Measurements from ENCODE around the gene CCDC12.
"Not testable (repeated sequence)": the region's sequence is repeated elsewhere in the genome, so short reads cannot be mapped to it uniquely, and the experiment has no call there.

CCDC12 gene

GRCh38 chr3:46966811-46967210, 9.7 kb downstream of the CCDC12 start:
- TF ChIP-seq, protein P1, sequence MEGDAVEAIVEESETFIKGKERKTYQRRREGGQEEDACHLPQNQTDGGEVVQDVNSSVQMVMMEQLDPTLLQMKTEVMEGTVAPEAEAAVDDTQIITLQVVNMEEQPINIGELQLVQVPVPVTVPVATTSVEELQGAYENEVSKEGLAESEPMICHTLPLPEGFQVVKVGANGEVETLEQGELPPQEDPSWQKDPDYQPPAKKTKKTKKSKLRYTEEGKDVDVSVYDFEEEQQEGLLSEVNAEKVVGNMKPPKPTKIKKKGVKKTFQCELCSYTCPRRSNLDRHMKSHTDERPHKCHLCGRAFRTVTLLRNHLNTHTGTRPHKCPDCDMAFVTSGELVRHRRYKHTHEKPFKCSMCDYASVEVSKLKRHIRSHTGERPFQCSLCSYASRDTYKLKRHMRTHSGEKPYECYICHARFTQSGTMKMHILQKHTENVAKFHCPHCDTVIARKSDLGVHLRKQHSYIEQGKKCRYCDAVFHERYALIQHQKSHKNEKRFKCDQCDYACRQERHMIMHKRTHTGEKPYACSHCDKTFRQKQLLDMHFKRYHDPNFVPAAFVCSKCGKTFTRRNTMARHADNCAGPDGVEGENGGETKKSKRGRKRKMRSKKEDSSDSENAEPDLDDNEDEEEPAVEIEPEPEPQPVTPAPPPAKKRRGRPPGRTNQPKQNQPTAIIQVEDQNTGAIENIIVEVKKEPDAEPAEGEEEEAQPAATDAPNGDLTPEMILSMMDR (IDR thresholded peaks at IDR 0.05; ENCODE audit: control extremely low read depth, extremely low read depth, low read depth, missing control alignments): peak; percentile 9
- CTCF ChIA-PET: interaction anchor here (1.3 to 3.0 kb wide), 6 partner anchors 8 to 24 kb away, joined by 3 to 14 read pairs (median 4); partner anchors contain the start of gene CCDC12
- POLR2A ChIA-PET: interaction anchor here (0.6 kb wide), 1 partner anchor 13 kb away, joined by 3 read pairs; no protein-coding TSS in a partner anchor
- no peak for DNase-seq (ENCODE audit: extremely low spot score)

GRCh38 chr3:46965151-46965550, 11.4 kb downstream of the CCDC12 start:
- no peak for DNase-seq (ENCODE audit: extremely low spot score)
- POLR2A ChIA-PET: no interaction called here
- CTCF ChIA-PET: interaction anchor here (1.0 to 3.0 kb wide), 7 partner anchors 9 to 39 kb away, joined by 3 to 14 read pairs (median 4); no protein-coding TSS in a partner anchor
- TF ChIP-seq, protein P1 (IDR thresholded peaks at IDR 0.05; ENCODE audit: control extremely low read depth, extremely low read depth, low read depth, missing control alignments): no peak

DNA sequence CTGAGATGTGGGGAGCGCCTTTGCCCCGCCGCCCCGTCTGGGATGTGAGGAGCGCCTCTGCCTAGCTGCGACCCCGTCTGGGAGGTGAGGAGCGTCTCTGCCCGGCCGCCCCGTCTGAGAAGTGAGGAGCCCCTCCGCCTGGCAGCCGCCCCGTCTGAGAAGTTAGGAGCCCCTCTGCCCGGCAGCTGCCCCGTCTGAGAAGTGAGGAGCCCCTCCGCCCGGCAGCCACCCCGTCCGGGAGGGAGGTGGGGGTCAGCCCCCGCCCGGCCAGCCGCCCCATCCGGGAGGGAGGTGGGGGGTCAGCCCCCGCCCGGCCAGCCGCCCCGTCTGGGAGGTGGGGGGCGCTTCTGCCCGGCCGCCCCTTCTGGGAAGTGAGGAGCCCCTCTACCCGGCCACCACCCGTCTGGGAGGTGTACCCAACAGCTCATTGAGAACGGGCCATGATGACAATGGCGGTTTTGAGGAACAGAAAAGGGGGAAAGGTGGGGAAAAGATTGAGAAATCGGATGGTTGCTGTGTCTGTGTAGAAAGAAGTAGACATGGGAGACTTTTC, 12.4 kb downstream of the CCDC12 start:
- DNase-seq (ENCODE audit: extremely low spot score); POLR2A ChIA-PET: not testable (repeated sequence)
- CTCF ChIA-PET: interaction anchor here (1.1 to 1.6 kb wide), 2 partner anchors 11 to 38 kb away, joined by 3 to 4 read pairs; no protein-coding TSS in a partner anchor

DNA sequence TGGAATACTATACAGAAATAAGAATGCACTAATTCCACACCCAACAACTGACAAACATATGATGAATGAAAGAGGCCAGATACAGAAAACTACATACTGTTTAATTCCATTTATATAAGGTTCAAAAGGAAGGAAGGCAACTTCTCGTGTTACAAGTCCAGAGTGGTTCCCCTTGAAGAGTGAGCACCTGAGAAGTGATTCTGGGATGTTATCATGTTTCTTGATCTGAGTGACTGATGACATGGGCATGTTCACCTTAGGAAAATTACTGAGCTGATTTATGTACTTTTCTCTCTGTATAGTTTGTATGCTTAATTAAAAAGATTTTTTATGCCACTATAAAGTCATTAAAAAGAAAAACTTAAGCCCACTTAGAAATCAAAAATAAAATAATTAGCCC, 13.6 kb downstream of the CCDC12 start:
- DNase-seq (ENCODE audit: extremely low spot score): no peak
- POLR2A ChIA-PET: no interaction called here
- TF ChIP-seq, protein P1 (IDR thresholded peaks at IDR 0.05; ENCODE audit: control extremely low read depth, extremely low read depth, low read depth, missing control alignments): no peak
- CTCF ChIA-PET: no interaction called here

DNA sequence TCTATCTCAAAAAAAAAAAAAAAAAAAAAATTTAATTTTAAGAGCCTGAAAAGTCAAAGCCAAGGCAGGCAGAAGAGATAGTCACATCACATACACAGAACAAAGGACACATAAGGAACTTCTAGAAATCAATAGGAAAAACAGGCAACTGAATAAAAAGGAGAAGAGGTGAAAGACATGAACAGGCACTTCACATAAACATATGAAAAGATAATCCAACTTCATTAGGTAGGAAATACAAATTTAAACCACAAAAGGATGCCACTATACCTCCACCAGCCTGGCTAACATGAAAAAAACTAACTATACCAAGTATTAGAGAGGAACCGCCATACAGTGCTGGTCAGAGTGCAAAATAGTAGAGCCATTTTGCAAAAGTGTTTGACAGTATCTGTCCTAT, 14.1 kb downstream of the CCDC12 start:
- ChIA-PET CTCF (no interaction called here), POLR2A (no interaction called here)
- TF ChIP-seq, protein P1 (IDR thresholded peaks at IDR 0.05; ENCODE audit: control extremely low read depth, extremely low read depth, low read depth, missing control alignments): no peak
- DNase-seq (ENCODE audit: extremely low spot score): no peak

GRCh38 chr3:46960835-46961234, 15.7 kb downstream of the CCDC12 start:
- DNase-seq (ENCODE audit: extremely low spot score): no peak
- CTCF ChIA-PET: interaction anchor here (1.2 kb wide), 1 partner anchor 21 kb away, joined by 4 read pairs; no protein-coding TSS in a partner anchor
- TF ChIP-seq, protein P1 (IDR thresholded peaks at IDR 0.05; ENCODE audit: control extremely low read depth, extremely low read depth, low read depth, missing control alignments): no peak
- POLR2A ChIA-PET: no interaction called here

GRCh38 chr3:46960081-46960701, 16.4 kb downstream of the CCDC12 start:
- TF ChIP-seq, protein P1 (IDR thresholded peaks at IDR 0.05; ENCODE audit: control extremely low read depth, extremely low read depth, low read depth, missing control alignments): no peak
- no peak for DNase-seq (ENCODE audit: extremely low spot score)
- CTCF ChIA-PET: interaction anchor here (1.0 to 2.7 kb wide), 6 partner anchors 9 to 51 kb away, joined by 3 to 11 read pairs (median 5); partner anchors contain the start of gene NBEAL2
- POLR2A ChIA-PET: no interaction called here

Measured in GM10248 (cell line).